Sigmoid colon (tissue), 7 donors: Measurements from ENCODE around the gene PNPLA2. TPM values are rescaled to one million over a fixed set of nuclear protein-coding genes. Genes with fewer than 3 reads are reported as not detected.

Experiments
- DNase-seq: peaks from one replicate; pipeline ENCODE4 v3.0.0-alpha.2; 2019
- H3K27ac ChIP-seq, 4 donors: fragments of 200-600 bp; sonication (generic); one replicate each; pipeline ENCODE4 v1.5.1; 2016 to 2019; ENCODE audit warnings: mild to moderate bottlenecking in 1 of 4
- H3K27me3 ChIP-seq, 3 donors: fragments of 200-600 bp; sonication (generic); one replicate each; pipeline ENCODE4 v1.5.1; 2019; ENCODE audit warnings: mild to moderate bottlenecking in 1 of 3
- H3K36me3 ChIP-seq, 4 donors: fragments of 200-600 bp; sonication (generic); one replicate each; pipeline ENCODE4 v1.5.1; 2016 to 2019
- H3K4me1 ChIP-seq, 4 donors: fragments of 200-600 bp; sonication (generic); one replicate each; pipeline ENCODE4 v1.5.1; 2017 to 2019
- H3K4me3 ChIP-seq, 4 donors: fragments of 200-600 bp; sonication (generic); one replicate each; pipeline ENCODE4 v1.5.1; 2017 to 2019; ENCODE audit warnings: mild to moderate bottlenecking in 2 of 4, moderate library complexity in 1 of 4
- H3K9me3 ChIP-seq, 4 donors: fragments of 200-600 bp in 3 of 4; sonication (generic) in 3 of 4; one replicate each; pipeline versions ENCODE4 v1.5.1 to v1.6.1; 2013 to 2019
- CTCF ChIP-seq, 4 experiments: fragments of 450-650 bp in 3 of 4; fragments of 200-600 bp in 1 of 4; IDR thresholded peaks; one replicate each; pipeline ENCODE4 v1.5.1; 2016 to 2019; ENCODE audit warnings: antibody characterized with exemption in 4 of 4, mild to moderate bottlenecking in 3 of 4, moderate library complexity in 2 of 4
- EP300 ChIP-seq, 4 donors: sonication (generic); formaldehyde crosslinking; IDR thresholded peaks; one replicate each; pipeline ENCODE4 v1.6.1; 2017; ENCODE audit warnings: antibody characterized with exemption in 4 of 4
- POLR2A ChIP-seq, 2 donors: fragments of 450-650 bp; IDR thresholded peaks; one replicate each; pipeline ENCODE4 v1.6.1; 2016; ENCODE audit warnings: antibody characterized with exemption in 2 of 2, mild to moderate bottlenecking in 2 of 2, moderate library complexity in 2 of 2
- POLR2AphosphoS5 ChIP-seq, 4 donors: sonication (generic); formaldehyde crosslinking; IDR thresholded peaks; one replicate each; pipeline ENCODE4 v1.6.1; 2017; ENCODE audit warnings: antibody characterized with exemption in 4 of 4
- WGBS, 2 donors: extraction: QIAGEN DNeasy Blood & Tissue Kit; methylation state at CpG; one replicate each; pipeline ENCODE4 v1.1.7; 2013; 5-methylcytosine and 5-hydroxymethylcytosine counted together
- intact Hi-C: fragments of 100-400 bp; cut with DNase I; formaldehyde crosslinking; loops from one replicate; pipeline ENCODE4 v1.15.1; 2023
- polyA plus RNA-seq, 3 donors: library from polyadenylated mRNA; stranded (reverse); fragments of 200-250 nt; gene quantifications; one replicate each; pipeline ENCODE4 v1.2.3, GENCODE V29; 2013
- total RNA-seq, 4 donors: library from RNA; depleted of rRNA; stranded (reverse); fragments of >200 nt; gene quantifications; one replicate each; pipeline ENCODE4 v1.1.0, GENCODE V29; 2016
- donor health status: healthy with polysubstance abuse.
- donor health status: Bipolar disorder and iron deficiency.
- donor health status: healthy.

PNPLA2 gene
- total and polyA plus RNA-seq, 7 donors = 26.3 to 137 (median 35.4) TPM

- Histone ChIP-seq H3K4me3 (no peak overlapping the region), H3K36me3 (peaks cover 0 to 7% (median 2%) of the 10 kb centered on the region in 4 donors), H3K27ac (no peak overlapping the region), H3K4me1 (peaks cover 0 to 20% (median 9%) of the 10 kb centered on the region in 4 donors), H3K27me3 (peaks cover 18 to 46% (median 22%) of the 10 kb centered on the region in 3 donors), H3K9me3 (no peaks in the 10 kb centered on the region)
- WGBS, 2 donors = 84 to 91% methylated on average over 24 of the region's 24 CpGs
- TF ChIP-seq EP300 (IDR thresholded peaks at IDR 0.05) (no peak), CTCF (IDR thresholded peaks at IDR 0.05) (no peak), POLR2A (IDR thresholded peaks at IDR 0.05) (no peak)
- no peak for DNase-seq
- intact Hi-C loops = no loop called here
These were observed 31.5 kb upstream of the PNPLA2 start for GRCh38 chr11:787084-787675.

- 37 to 57% methylated on average over 28 of the region's 28 CpGs for WGBS, 2 donors
- Histone ChIP-seq H3K36me3 (peaks cover 0 to 8% (median 2%) of the 10 kb centered on the region in 4 donors), H3K27me3 (peaks cover 18 to 46% (median 22%) of the 10 kb centered on the region in 3 donors), H3K4me1 (peaks cover 0 to 15% (median 6%) of the 10 kb centered on the region in 4 donors), H3K9me3 (no peaks in the 10 kb centered on the region), H3K4me3 (no peak overlapping the region), H3K27ac (no peak overlapping the region)
- no peak for DNase-seq
- TF ChIP-seq POLR2A (IDR thresholded peaks at IDR 0.05) (no peak), CTCF (IDR thresholded peaks at IDR 0.05) (no peak), POLR2AphosphoS5 (IDR thresholded peaks at IDR 0.05) (no peak), EP300 (IDR thresholded peaks at IDR 0.05) (no peak)
- intact Hi-C loops = no loop called here
These were observed 30.6 kb upstream of the PNPLA2 start for GRCh38 chr11:788009-788640.

- no peak for TF ChIP-seq POLR2AphosphoS5 (IDR thresholded peaks at IDR 0.05)
- no peak for TF ChIP-seq POLR2A (IDR thresholded peaks at IDR 0.05)
- TF ChIP-seq CTCF (IDR thresholded peaks at IDR 0.05) = no peak
- TF ChIP-seq EP300 (IDR thresholded peaks at IDR 0.05) = no peak
- H3K4me1 ChIP-seq = peaks cover 0 to 8% (median 3%) of the 10 kb centered on the region in 4 donors
- no peak for DNase-seq
- WGBS, 2 donors = 21 to 37% methylated on average over 31 of the region's 31 CpGs
- no peaks in the 10 kb centered on the region for H3K9me3 ChIP-seq
- H3K27ac ChIP-seq = no peak overlapping the region
- H3K4me3 ChIP-seq = no peak overlapping the region
- H3K36me3 ChIP-seq = peaks cover 0 to 12% (median 2%) of the 10 kb centered on the region in 4 donors
- intact Hi-C loops = no loop called here
- H3K27me3 ChIP-seq = peaks cover 18 to 46% (median 22%) of the 10 kb centered on the region in 3 donors
These were observed 29.5 kb upstream of the PNPLA2 start for GRCh38 chr11:788953-789940.

GRCh38 chr11:789943-790342, 28.8 kb upstream of the PNPLA2 start, which contains the start of gene CEND1:
CEND1 (minus strand) TSS chr11:790090; CDS start chr11:788576, 1,514 bp downstream.
- H3K27me3 ChIP-seq = peaks cover 18 to 46% (median 22%) of the 10 kb centered on the region in 3 donors
- H3K9me3 ChIP-seq = no peaks in the 10 kb centered on the region
- H3K4me1 ChIP-seq = peaks cover 0 to 12% (median 9%) of the 10 kb centered on the region in 4 donors
- H3K4me3 ChIP-seq = no peak within 1 kb of the TSS
- DNase-seq = no peak
- TF ChIP-seq POLR2A (IDR thresholded peaks at IDR 0.05) (no peak), POLR2AphosphoS5 (IDR thresholded peaks at IDR 0.05) (no peak), EP300 (IDR thresholded peaks at IDR 0.05) (no peak), CTCF (IDR thresholded peaks at IDR 0.05) (no peak)
- H3K36me3 ChIP-seq = peaks cover 0 to 12% (median 2%) of the 10 kb centered on the region in 4 donors
- intact Hi-C loops = no loop called here
- no peak within 1 kb of the TSS for H3K27ac ChIP-seq
- WGBS, 2 donors = 5 to 6% methylated on average over 44 of the region's 44 CpGs
